ENCODE data around the gene GTF3A. TPM values are rescaled to one million over a fixed set of nuclear protein-coding genes. Genes with fewer than 3 reads are reported as not detected.

Gene GTF3A
- total and polyA plus RNA-seq, 4 donors: 66.4 to 144 (median 96.7) TPM

DNA sequence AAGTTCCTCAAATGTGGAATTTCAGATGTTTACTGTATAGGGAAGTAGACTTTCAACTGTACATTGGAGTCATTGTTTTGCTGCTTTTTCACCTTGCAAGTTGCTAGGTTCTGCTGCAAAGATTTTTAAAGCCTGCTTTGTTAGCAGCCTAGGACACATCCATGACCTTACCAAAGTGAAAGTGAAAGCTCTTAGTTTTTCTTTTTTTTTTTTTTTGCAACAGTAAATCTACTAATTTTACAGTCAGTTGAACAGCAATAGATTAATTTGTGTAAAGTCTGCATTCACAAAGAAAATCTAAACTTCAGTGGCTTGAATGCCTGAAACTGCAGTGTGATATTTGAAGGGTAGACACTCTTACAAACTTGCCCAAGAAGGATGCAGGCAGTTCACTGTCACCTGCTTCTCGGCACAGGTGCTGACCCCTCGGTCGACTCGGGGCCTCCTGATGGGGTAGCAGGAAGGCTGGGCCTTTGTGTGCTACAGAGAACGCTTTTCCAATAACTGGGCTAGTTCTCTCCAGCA is 31.0 kb downstream of the GTF3A start (continued):
- TF ChIP-seq FOXA2 (IDR thresholded peaks at IDR 0.05) (no peak), JUND (IDR thresholded peaks at IDR 0.05) (no peak), RXRA (IDR thresholded peaks at IDR 0.05) (no peak), TAF1 (conservative IDR thresholded peaks at IDR 0.05) (no peak), HNF4A (conservative IDR thresholded peaks at IDR 0.05) (no peak), FOXA1 (IDR thresholded peaks at IDR 0.05) (no peak), NR2F2 (IDR thresholded peaks at IDR 0.05) (no peak)

DNA sequence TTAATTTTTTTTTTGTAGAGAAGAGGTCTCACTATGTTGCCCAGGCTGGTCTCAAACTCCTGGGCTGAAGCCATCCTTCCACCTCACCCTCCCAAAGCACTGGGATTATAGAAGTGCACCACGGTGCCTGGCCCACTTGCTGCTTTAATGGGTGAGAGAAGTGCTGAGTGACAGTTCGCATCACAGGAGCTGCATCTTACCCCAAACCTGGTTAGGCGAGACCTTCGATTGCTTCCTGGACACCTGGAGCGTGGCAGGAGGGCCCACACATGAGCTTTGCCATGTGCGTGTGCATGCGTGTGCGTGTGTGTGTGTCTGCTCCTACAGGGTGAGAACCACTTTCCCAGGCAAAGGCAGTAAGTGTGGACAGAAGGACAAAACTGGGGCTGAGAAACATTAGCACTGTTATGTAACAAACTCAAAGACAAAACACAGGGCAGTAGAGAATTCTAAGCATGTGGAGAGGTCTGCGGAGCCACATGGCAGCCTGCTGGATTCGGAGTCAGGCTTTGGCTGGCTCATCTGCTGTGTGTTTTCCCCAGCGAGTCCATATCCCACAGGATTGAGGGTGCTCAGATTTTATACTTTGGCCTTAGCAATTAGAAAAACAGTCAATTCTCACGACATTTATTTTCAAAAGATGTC is 37.6 kb downstream of the GTF3A start:
- H3K4me1 ChIP-seq (ENCODE audit: control insufficient read depth in 4 of 4, insufficient read depth in 4 of 4, low read length in 3 of 4): no peaks in the 10 kb centered on the region
- no peaks in the 10 kb centered on the region for H3K9me3 ChIP-seq (ENCODE audit: control insufficient read depth in 4 of 4, low read length in 3 of 4)
- no peak overlapping the region for H3K9ac ChIP-seq (ENCODE audit: low read depth in 1 of 2, low read length in 2 of 2)
- H3K36me3 ChIP-seq (ENCODE audit: control insufficient read depth in 4 of 4, insufficient read depth in 3 of 4, low read depth in 1 of 4, low read length in 3 of 4): no peaks in the 10 kb centered on the region
- no peaks in the 10 kb centered on the region for H3K27me3 ChIP-seq (ENCODE audit: control insufficient read depth in 4 of 4, insufficient read depth in 4 of 4, low read length in 3 of 4)
- WGBS: 93% methylated on average over 12 of the region's 12 CpGs
- H3K4me3 ChIP-seq (ENCODE audit: low read depth in 1 of 3, low read length in 3 of 3): no peak overlapping the region
- TF ChIP-seq GABPA (IDR thresholded peaks at IDR 0.05 in 1 of 2, conservative IDR thresholded peaks at IDR 0.05 in 1 of 2): no peak
- no peak for TF ChIP-seq SP1 (IDR thresholded peaks at IDR 0.05)
- no peak for TF ChIP-seq EGR1 (IDR thresholded peaks at IDR 0.05; ENCODE audit: low read depth in 2 of 2)
- TF ChIP-seq, protein P1, sequence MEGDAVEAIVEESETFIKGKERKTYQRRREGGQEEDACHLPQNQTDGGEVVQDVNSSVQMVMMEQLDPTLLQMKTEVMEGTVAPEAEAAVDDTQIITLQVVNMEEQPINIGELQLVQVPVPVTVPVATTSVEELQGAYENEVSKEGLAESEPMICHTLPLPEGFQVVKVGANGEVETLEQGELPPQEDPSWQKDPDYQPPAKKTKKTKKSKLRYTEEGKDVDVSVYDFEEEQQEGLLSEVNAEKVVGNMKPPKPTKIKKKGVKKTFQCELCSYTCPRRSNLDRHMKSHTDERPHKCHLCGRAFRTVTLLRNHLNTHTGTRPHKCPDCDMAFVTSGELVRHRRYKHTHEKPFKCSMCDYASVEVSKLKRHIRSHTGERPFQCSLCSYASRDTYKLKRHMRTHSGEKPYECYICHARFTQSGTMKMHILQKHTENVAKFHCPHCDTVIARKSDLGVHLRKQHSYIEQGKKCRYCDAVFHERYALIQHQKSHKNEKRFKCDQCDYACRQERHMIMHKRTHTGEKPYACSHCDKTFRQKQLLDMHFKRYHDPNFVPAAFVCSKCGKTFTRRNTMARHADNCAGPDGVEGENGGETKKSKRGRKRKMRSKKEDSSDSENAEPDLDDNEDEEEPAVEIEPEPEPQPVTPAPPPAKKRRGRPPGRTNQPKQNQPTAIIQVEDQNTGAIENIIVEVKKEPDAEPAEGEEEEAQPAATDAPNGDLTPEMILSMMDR (IDR thresholded peaks at IDR 0.05; ENCODE audit: low read depth, low read length, missing input control): no peak
- no peak for TF ChIP-seq HNF4A (conservative IDR thresholded peaks at IDR 0.05)
- DNase-seq (ENCODE audit: low spot score): no peak
- H3K27ac ChIP-seq (ENCODE audit: low read depth in 1 of 2, low read length in 2 of 2): no peak overlapping the region

DNA sequence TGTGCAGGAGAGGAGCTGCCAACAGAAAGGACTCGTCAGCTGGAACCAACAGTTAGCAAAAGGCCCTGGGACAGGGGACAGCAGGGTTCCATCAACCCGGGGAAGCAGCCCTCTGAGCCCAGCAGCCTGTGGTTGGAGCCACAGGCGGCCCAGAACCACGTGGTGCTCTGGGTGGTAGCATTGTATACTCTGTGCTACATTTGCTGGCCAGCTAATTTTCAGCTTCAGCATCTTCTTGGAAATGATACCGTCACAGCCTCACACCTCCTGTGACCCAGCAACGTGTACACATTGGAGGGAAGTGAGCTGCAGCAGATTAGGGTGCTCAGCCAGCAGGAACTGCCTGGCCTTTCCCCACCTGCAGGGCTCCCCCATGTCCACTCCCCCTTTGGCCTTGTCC is 39.1 kb downstream of the GTF3A start:
- Histone ChIP-seq H3K9ac (ENCODE audit: low read depth in 1 of 2, low read length in 2 of 2) (no peak overlapping the region), H3K9me3 (ENCODE audit: control insufficient read depth in 4 of 4, low read length in 3 of 4) (no peaks in the 10 kb centered on the region), H3K36me3 (ENCODE audit: control insufficient read depth in 4 of 4, insufficient read depth in 3 of 4, low read depth in 1 of 4, low read length in 3 of 4) (no peaks in the 10 kb centered on the region), H3K4me3 (ENCODE audit: low read depth in 1 of 3, low read length in 3 of 3) (no peak overlapping the region), H3K4me1 (ENCODE audit: control insufficient read depth in 4 of 4, insufficient read depth in 4 of 4, low read length in 3 of 4) (no peaks in the 10 kb centered on the region), H3K27me3 (ENCODE audit: control insufficient read depth in 4 of 4, insufficient read depth in 4 of 4, low read length in 3 of 4) (no peaks in the 10 kb centered on the region), H3K27ac (ENCODE audit: low read depth in 1 of 2, low read length in 2 of 2) (no peak overlapping the region)
- DNase-seq (ENCODE audit: low spot score): no peak
- TF ChIP-seq FOXA2 (IDR thresholded peaks at IDR 0.05) (no peak), JUND (IDR thresholded peaks at IDR 0.05) (no peak), EGR1 (IDR thresholded peaks at IDR 0.05; ENCODE audit: low read depth in 2 of 2) (no peak), TAF1 (conservative IDR thresholded peaks at IDR 0.05) (no peak)
- TF ChIP-seq, protein P2, sequence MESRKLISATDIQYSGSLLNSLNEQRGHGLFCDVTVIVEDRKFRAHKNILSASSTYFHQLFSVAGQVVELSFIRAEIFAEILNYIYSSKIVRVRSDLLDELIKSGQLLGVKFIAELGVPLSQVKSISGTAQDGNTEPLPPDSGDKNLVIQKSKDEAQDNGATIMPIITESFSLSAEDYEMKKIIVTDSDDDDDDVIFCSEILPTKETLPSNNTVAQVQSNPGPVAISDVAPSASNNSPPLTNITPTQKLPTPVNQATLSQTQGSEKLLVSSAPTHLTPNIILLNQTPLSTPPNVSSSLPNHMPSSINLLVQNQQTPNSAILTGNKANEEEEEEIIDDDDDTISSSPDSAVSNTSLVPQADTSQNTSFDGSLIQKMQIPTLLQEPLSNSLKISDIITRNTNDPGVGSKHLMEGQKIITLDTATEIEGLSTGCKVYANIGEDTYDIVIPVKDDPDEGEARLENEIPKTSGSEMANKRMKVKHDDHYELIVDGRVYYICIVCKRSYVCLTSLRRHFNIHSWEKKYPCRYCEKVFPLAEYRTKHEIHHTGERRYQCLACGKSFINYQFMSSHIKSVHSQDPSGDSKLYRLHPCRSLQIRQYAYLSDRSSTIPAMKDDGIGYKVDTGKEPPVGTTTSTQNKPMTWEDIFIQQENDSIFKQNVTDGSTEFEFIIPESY (IDR thresholded peaks at IDR 0.05): no peak
- TF ChIP-seq, protein P3, sequence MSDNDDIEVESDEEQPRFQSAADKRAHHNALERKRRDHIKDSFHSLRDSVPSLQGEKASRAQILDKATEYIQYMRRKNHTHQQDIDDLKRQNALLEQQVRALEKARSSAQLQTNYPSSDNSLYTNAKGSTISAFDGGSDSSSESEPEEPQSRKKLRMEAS (IDR thresholded peaks at IDR 0.05): no peak
- TF ChIP-seq, protein P1 (IDR thresholded peaks at IDR 0.05; ENCODE audit: low read depth, low read length, missing input control): no peak
- 76% methylated on average over 6 of the region's 6 CpGs for WGBS

All from liver (tissue), 9 donors.